ENCODE results near the gene MRPS34.

Gene MRPS34

GRCh38 chr16:1794908-1795666 is 22.2 kb upstream of the MRPS34 start:
- no peak for DNase-seq (ENCODE audit: low read depth, low spot score)

GRCh38 chr16:1794221-1794871 is 21.4 kb upstream of the MRPS34 start:
- DNase-seq (ENCODE audit: low read depth, low spot score) = no peak

GRCh38 chr16:1793578-1794220 is 20.8 kb upstream of the MRPS34 start, which contains the start of gene IGFALS:
Gene IGFALS, minus strand, starts transcription at chr16:1793705. Its CDS starts 53 bp downstream, at chr16:1793652.
- no peak for DNase-seq (ENCODE audit: low read depth, low spot score)

GRCh38 chr16:1792836-1793577 is 20.1 kb upstream of the MRPS34 start:
- no peak for DNase-seq (ENCODE audit: low read depth, low spot score)

- DNase-seq (ENCODE audit: low read depth, low spot score) = no peak
These were observed 19.2 kb upstream of the MRPS34 start for GRCh38 chr16:1791943-1792812.

GRCh38 chr16:1791256-1791942 is 18.5 kb upstream of the MRPS34 start:
- no peak for DNase-seq (ENCODE audit: low read depth, low spot score)

- no peak for DNase-seq (ENCODE audit: low read depth, low spot score)
These were observed 17.8 kb upstream of the MRPS34 start for GRCh38 chr16:1790611-1791255.

GRCh38 chr16:1790261-1790610 is 17.3 kb upstream of the MRPS34 start:
- no peak for DNase-seq (ENCODE audit: low read depth, low spot score)

GRCh38 chr16:1789643-1790045 is 16.7 kb upstream of the MRPS34 start:
- no peak for DNase-seq (ENCODE audit: low read depth, low spot score)

GRCh38 chr16:1788708-1789100 is 15.8 kb upstream of the MRPS34 start:
- no peak for DNase-seq (ENCODE audit: low read depth, low spot score)

GRCh38 chr16:1788095-1788707 is 15.3 kb upstream of the MRPS34 start:
- no peak for DNase-seq (ENCODE audit: low read depth, low spot score)

- no peak for DNase-seq (ENCODE audit: low read depth, low spot score)
These were observed 14.6 kb upstream of the MRPS34 start for GRCh38 chr16:1787322-1788094.

- no peak for DNase-seq (ENCODE audit: low read depth, low spot score)
These were observed 14.1 kb upstream of the MRPS34 start for GRCh38 chr16:1787056-1787321.

- DNase-seq (ENCODE audit: low read depth, low spot score) = no peak
These were observed 13.5 kb upstream of the MRPS34 start for GRCh38 chr16:1786242-1787055.

- DNase-seq (ENCODE audit: low read depth, low spot score) = no peak
These were observed 12.9 kb upstream of the MRPS34 start for GRCh38 chr16:1785846-1786170.

- no peak for DNase-seq (ENCODE audit: low read depth, low spot score)
These were observed 12.3 kb upstream of the MRPS34 start for GRCh38 chr16:1784977-1785845.

Measured in activated CD4-positive, CD25-positive, alpha-beta regulatory T cell treated with anti-CD3 and anti-CD28 coated beads, Interleukin-2, amount 50 U/mL, for 16 hours (primary cell).